Keratinocyte (primary cell): ENCODE measurements around the gene CTCF. TPM values are rescaled to one million over a fixed set of nuclear protein-coding genes. Genes with fewer than 3 reads are reported as not detected.

ENCODE experiments used
- DNase-seq: peaks from one replicate; pipeline ENCODE4 v3.0.0-alpha.2; 2011; ENCODE audit warnings: low read depth, missing footprints, low spot score
- FAIRE-seq: peaks from 2 replicates; lab custom pipeline; 2011; peaks lifted over from hg19 to GRCh38; lab: Jason Lieb, UNC
- H2AFZ ChIP-seq: 2 replicates; pipeline ENCODE4 v1.6.0; 2012; ENCODE audit warnings: low read length, control low read depth, inconsistent platforms; ENCODE audit not compliant: control insufficient read depth
- H3K27ac ChIP-seq: 2 replicates; pipeline ENCODE4 v1.5.1; 2011; ENCODE audit warnings: low read length; ENCODE audit not compliant: control insufficient read depth, insufficient read depth
- H3K27me3 ChIP-seq: 3 replicates; pipeline ENCODE4 v1.6.0; 2011; ENCODE audit warnings: low read length; ENCODE audit not compliant: control insufficient read depth, insufficient read depth; ENCODE audit errors: extremely low read depth
- H3K36me3 ChIP-seq, 2 experiments: 2 replicates in 1 of 2; 3 replicates in 1 of 2; pipeline ENCODE4 v1.5.1; 2011; ENCODE audit warnings: low read length in 2 of 2, mild to moderate bottlenecking in 1 of 2; ENCODE audit not compliant: control insufficient read depth in 2 of 2, insufficient read depth in 2 of 2; ENCODE audit errors: extremely low read depth in 1 of 2
- H3K4me1 ChIP-seq: 3 replicates; pipeline ENCODE4 v1.5.1; 2011; ENCODE audit warnings: low read length; ENCODE audit not compliant: control insufficient read depth, insufficient read depth; ENCODE audit errors: extremely low read depth
- H3K4me2 ChIP-seq: 3 replicates; pipeline ENCODE4 v1.6.0; 2011; ENCODE audit warnings: low read depth, low read length; ENCODE audit not compliant: control insufficient read depth, insufficient read depth; ENCODE audit errors: extremely low read depth
- H3K4me3 ChIP-seq, 3 experiments: fragments of 200-600 bp in 1 of 3; sonication (generic) in 1 of 3; 2 replicates in 2 of 3; 3 replicates in 1 of 3; pipeline ENCODE4 v1.5.1; 2011 to 2016; ENCODE audit warnings: low read length in 3 of 3, mild to moderate bottlenecking in 3 of 3, control low read depth in 2 of 3, inconsistent platforms in 1 of 3, low read depth in 1 of 3, mixed read lengths in 1 of 3, mixed run types in 1 of 3, moderate library complexity in 1 of 3; ENCODE audit not compliant: control insufficient read depth in 2 of 3, insufficient read depth in 2 of 3; ENCODE audit errors: extremely low read depth in 1 of 3
- H3K79me2 ChIP-seq: 2 replicates; pipeline ENCODE4 v1.6.0; 2012; ENCODE audit warnings: low read length; ENCODE audit not compliant: control insufficient read depth, insufficient read depth
- H3K9ac ChIP-seq: 3 replicates; pipeline ENCODE4 v1.6.0; 2011; ENCODE audit warnings: low read length; ENCODE audit not compliant: control insufficient read depth, insufficient read depth; ENCODE audit errors: extremely low read depth
- H3K9me1 ChIP-seq: 3 replicates; pipeline ENCODE4 v1.6.0; 2011; ENCODE audit warnings: low read length; ENCODE audit not compliant: control insufficient read depth, insufficient read depth; ENCODE audit errors: extremely low read depth
- H3K9me3 ChIP-seq: 2 replicates; pipeline ENCODE4 v1.5.1; 2012; ENCODE audit warnings: low read depth, low read length; ENCODE audit not compliant: control insufficient read depth
- H4K20me1 ChIP-seq: 3 replicates; pipeline ENCODE4 v1.6.0; 2011; ENCODE audit warnings: low read length; ENCODE audit not compliant: control insufficient read depth, insufficient read depth; ENCODE audit errors: extremely low read depth
- EZH2 ChIP-seq: IDR thresholded peaks from one replicate; pipeline ENCODE4 v1.6.1; 2012; ENCODE audit warnings: inconsistent platforms, mild to moderate bottlenecking, low read length, moderate library complexity
- dilution Hi-C: fragments of 300-500 bp; cut with MboI; formaldehyde crosslinking; loops from one replicate; pipeline ENCODE4 v1.7.0; 2020; ENCODE audit warnings: low sequenced_read_pairs; ENCODE audit not compliant: extremely low pct_ligation_motif_present
- polyA plus RNA-seq, 5 experiments: library from polyadenylated mRNA; depleted of rRNA in 3 of 5; stranded (reverse) in 3 of 5; stranded (forward) in 1 of 5; unstranded in 1 of 5; fragments of >200 nt; gene quantifications; 1 replicate in 1 of 5; 2 replicates in 3 of 5; 3 replicates in 1 of 5; pipeline versions ENCODE4 v1.2.1 to v1.2.3, GENCODE V29; 2011 to 2012; ENCODE audit warnings: missing spikeins in 2 of 5, low read depth in 1 of 5, low replicate concordance in 1 of 5
- TF ChIP-seq, protein P1 (sequence below), 3 experiments: IDR thresholded peaks in 1 of 3; conservative IDR thresholded peaks in 1 of 3; optimal IDR thresholded peaks in 1 of 3; 2 replicates in 2 of 3; 3 replicates in 1 of 3; pipeline versions ENCODE3 to v1.5.1; 2011; ENCODE audit warnings: low read length in 3 of 3, mild to moderate bottlenecking in 3 of 3, moderate library complexity in 2 of 3, control low read depth in 1 of 3, inconsistent platforms in 1 of 3; ENCODE audit not compliant: insufficient read depth in 2 of 3; ENCODE audit errors: extremely low read depth in 1 of 3

CTCF gene
- polyA plus RNA-seq, 1 donor (not counting 4 experiments of a cell fraction or from before 2014, with no cell fraction given): 21.4 TPM

GRCh38 chr16:67551091-67551490 lies 11.2 kb upstream of the CTCF start:
- TF ChIP-seq, protein P1, sequence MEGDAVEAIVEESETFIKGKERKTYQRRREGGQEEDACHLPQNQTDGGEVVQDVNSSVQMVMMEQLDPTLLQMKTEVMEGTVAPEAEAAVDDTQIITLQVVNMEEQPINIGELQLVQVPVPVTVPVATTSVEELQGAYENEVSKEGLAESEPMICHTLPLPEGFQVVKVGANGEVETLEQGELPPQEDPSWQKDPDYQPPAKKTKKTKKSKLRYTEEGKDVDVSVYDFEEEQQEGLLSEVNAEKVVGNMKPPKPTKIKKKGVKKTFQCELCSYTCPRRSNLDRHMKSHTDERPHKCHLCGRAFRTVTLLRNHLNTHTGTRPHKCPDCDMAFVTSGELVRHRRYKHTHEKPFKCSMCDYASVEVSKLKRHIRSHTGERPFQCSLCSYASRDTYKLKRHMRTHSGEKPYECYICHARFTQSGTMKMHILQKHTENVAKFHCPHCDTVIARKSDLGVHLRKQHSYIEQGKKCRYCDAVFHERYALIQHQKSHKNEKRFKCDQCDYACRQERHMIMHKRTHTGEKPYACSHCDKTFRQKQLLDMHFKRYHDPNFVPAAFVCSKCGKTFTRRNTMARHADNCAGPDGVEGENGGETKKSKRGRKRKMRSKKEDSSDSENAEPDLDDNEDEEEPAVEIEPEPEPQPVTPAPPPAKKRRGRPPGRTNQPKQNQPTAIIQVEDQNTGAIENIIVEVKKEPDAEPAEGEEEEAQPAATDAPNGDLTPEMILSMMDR (optimal IDR thresholded peaks at IDR 0.05 in 1 of 3, IDR thresholded peaks at IDR 0.05 in 1 of 3, conservative IDR thresholded peaks at IDR 0.05 in 1 of 3; ENCODE audit: extremely low read depth in 1 of 3, insufficient read depth in 2 of 3, low read length in 3 of 3): no peak
- no peak for TF ChIP-seq EZH2
- no peaks in the 10 kb centered on the region for H3K79me2 ChIP-seq
- peaks cover 9% of the 10 kb centered on the region for H3K4me1 ChIP-seq
- no peaks in the 10 kb centered on the region for H3K9me3 ChIP-seq
- FAIRE-seq: no peak
- no peak overlapping the region for H3K4me3 ChIP-seq
- H3K9ac ChIP-seq: no peak overlapping the region
- no peak overlapping the region for H2AFZ ChIP-seq
- H3K9me1 ChIP-seq: no peaks in the 10 kb centered on the region
- no peaks in the 10 kb centered on the region for H4K20me1 ChIP-seq
- H3K36me3 ChIP-seq: peaks cover 7 to 9% of the 10 kb centered on the region in 2 experiments
- no peak for DNase-seq
- dilution Hi-C loops: no loop called here
- H3K27me3 ChIP-seq: no peaks in the 10 kb centered on the region
- no peak overlapping the region for H3K27ac ChIP-seq
- no peak overlapping the region for H3K4me2 ChIP-seq

GRCh38 chr16:67551972-67552371 lies 10.4 kb upstream of the CTCF start:
- no peak overlapping the region for H2AFZ ChIP-seq
- dilution Hi-C loops: no loop called here
- H3K9ac ChIP-seq: no peak overlapping the region
- H3K27ac ChIP-seq: no peak overlapping the region
- H3K9me3 ChIP-seq: no peaks in the 10 kb centered on the region
- H3K4me2 ChIP-seq: no peak overlapping the region
- no peak overlapping the region for H3K4me3 ChIP-seq
- H3K79me2 ChIP-seq: no peaks in the 10 kb centered on the region
- DNase-seq: no peak
- no peaks in the 10 kb centered on the region for H3K27me3 ChIP-seq
- peaks cover 14% of the 10 kb centered on the region for H3K4me1 ChIP-seq
- H4K20me1 ChIP-seq: no peaks in the 10 kb centered on the region
- no peak for TF ChIP-seq EZH2
- TF ChIP-seq, protein P1 (optimal IDR thresholded peaks at IDR 0.05 in 1 of 3, IDR thresholded peaks at IDR 0.05 in 1 of 3, conservative IDR thresholded peaks at IDR 0.05 in 1 of 3; ENCODE audit: extremely low read depth in 1 of 3, insufficient read depth in 2 of 3, low read length in 3 of 3): no peak
- peaks cover under 1 to 7% of the 10 kb centered on the region in 2 experiments for H3K36me3 ChIP-seq
- no peak for FAIRE-seq
- H3K9me1 ChIP-seq: no peaks in the 10 kb centered on the region
